Activated T-cell treated with anti-CD3 and anti-CD28 coated beads, Interleukin-2, amount 50 U/mL, for 1 hour (primary cell): ENCODE measurements around the gene RNASE12.
"Not testable (repeated sequence)": the region's sequence is repeated elsewhere in the genome, so short reads cannot be mapped to it uniquely, and the experiment has no call there.

ENCODE experiments used
- DNase-seq: peaks from one replicate; pipeline ENCODE4 v3.0.0-alpha.2; 2020

RNASE12 gene, protein sequence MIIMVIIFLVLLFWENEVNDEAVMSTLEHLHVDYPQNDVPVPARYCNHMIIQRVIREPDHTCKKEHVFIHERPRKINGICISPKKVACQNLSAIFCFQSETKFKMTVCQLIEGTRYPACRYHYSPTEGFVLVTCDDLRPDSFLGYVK

GRCh38 chr14:20591235-20591634, at the start of gene RNASE12:
Gene RNASE12 (minus strand): TSS chr14:20591376. CDS start chr14:20590723, 653 bp downstream.
- DNase-seq, result no peak

DNA sequence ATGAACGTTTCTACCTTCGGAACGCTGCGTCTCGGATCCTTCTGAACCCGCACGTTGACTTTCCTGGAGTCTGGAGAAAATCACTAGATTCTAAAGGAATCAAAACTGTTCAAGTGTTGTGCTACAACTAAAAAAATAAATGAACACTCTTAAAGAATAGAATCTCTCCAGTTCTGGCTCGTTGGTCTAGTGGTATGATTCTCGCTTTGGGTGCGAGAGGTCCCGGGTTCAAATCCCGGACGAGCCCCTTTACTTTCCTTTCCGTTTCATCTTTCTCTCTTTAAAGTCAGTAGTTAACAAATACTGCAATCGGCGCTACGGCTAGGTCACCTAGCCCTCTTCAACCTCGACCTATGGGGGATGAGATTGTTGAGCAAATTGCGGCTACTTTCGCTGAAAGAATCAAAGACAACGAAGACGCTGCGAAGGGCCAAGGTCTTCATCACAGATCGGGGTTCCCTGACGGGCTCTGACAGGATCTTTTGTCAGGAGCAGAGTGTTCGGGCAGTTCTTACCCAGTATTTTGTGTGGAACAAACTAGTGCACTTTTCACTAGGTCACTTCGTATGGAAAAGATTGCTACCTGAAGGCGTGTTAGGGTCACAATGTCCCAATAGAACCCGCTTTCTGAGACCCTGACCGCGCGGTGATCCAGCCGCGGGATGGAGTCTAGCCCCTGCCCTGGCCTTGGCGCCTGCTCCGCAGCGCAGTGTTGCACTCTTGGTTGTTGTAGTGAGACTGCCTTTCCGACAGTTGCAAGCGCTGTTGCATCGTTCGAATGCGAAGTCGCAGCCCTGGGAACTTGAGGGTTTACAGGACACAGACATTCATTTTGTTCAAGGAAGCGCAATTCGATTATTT, 41.9 kb upstream of the RNASE12 start:
- peak; percentile 67 for DNase-seq

DNA sequence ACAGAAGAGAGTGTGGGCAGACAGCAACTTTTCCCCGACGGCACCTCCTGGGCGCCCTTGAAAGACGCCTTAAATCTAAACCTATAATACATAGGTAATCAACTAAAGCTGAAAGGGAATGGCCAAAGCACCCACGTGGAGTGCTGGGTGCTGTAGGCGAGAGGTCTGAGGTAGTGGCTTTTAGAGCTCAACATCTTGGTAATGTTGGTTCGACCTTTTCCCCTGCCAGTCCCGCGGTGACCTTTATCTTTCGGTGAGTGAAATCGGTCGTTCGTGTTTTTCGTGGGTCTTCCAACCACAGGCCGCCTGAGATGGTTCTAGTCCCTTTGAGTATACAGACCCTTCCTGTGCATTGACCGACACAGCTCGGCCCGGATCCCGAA, 41.3 kb upstream of the RNASE12 start:
- no peak for DNase-seq

- DNase-seq, result no peak
Observed at GRCh38 chr14:20631880-20632389, 40.8 kb upstream of the RNASE12 start.

GRCh38 chr14:20631023-20631879, 40.1 kb upstream of the RNASE12 start:
- DNase-seq, result peak; percentile 60

- DNase-seq, result peak; percentile 44
Observed at GRCh38 chr14:20630340-20631022, 39.3 kb upstream of the RNASE12 start.

DNA sequence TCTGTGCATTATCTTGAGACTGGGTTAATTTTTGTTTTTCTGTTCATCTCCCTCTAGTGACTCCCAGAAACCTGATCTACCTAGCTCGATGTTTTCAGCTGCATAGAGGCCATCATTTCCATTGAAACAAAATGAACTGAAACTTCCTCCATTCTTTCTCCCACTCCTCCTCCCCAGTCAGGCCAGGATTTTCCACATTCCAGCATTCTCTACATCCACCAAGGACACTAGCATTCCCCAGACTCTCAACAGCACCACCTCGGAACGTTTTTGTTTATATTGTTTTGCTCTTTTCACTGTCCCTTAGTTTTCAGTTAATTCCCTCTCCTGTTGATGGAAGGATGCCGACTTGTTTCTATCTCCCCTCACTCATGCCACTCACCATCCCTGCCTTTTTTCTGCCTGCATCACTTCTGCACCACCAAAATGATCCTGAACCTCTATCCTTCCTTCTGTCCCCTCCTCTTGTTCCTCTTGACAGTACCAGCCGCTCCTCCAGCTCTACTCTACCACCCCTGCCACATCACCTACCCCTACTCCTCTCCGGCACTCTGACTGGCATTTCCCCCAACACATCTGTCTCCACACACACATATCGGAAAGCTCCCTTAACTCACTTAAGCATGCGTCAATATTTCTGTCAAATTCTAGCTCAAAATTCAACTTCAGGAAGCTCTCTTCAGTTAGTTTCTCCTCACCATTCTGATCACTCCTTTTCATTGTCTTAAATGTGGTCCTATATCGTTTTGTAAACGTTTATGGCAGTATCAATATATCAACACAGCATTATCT, 37.1 kb upstream of the RNASE12 start:
- DNase-seq, result no peak

- no peak for DNase-seq
Observed at GRCh38 chr14:20627346-20628027, 36.3 kb upstream of the RNASE12 start.

- DNase-seq, result no peak
Observed at GRCh38 chr14:20626274-20626673, 35.1 kb upstream of the RNASE12 start.

DNA sequence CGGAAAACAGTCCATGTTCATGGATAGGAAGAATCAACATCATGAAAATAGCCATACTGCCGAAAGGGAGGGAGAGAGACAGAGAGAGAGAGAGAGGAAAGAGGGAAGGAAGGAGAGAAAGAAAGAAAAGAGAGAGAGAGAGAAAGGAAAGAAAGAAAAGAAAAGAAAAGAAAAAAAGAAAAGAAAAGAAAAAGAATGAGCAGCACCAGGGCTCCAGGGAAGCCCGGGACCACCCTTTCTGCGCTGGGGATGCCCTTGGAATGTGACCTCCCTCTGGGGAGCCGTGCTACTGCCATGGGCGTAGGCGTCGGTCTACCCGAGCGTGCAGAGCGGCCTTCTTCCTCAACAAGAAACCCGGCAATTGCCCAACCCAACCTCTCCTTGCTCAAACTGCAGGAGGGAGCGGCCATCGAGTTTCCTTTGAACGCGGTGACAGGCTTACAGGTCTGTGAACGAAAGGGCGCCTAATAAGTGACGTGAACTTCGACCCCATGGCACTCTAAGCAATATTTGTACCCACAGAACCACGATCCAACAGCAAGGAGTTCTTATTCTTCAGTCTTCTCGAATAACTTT, 33.4 kb upstream of the RNASE12 start:
- peak; percentile 49 for DNase-seq

DNA sequence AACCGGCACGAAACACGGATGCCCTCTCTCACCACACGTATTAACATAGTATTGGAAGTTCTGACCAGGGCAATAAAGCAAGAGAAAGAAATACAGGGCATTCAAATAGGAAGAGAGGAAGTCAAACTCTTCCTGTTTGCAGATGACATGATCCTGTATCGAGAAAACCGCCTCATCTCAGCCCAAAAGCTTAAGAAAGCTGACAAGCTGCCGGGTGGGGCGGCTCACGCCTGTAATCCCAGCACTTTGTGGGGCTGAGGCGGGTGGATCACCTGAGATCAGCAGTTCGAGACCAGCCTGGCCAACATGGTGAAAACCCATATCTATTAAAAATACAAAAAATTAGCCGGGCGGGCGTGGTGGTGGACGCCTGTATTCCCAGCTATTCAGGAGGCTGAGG, 32.6 kb upstream of the RNASE12 start:
- DNase-seq, result no peak

DNA sequence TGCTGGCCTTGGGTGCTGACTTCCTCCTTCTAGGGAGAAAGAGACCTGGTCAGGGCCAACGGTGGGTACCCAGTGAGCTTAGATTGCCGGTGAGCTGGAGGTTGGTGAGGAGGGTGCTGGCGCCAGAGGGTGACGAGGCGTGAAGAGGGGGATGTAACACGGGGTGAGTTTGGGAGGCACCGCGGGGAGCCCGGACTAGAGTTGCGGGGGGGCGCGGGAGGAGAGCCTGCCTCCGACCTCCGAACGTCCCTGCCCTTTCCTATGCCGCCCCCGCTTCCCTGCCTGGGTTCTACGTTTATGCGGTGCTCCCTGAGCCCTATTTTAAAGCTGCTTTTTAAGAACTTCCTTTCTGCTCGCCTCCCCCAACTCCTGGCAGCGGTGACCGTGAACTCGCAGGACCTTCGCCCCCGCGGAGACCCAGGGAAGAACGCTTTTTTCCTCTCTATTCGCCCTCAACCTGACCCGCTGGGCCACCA, 31.7 kb upstream of the RNASE12 start:
- DNase-seq, result no peak

- DNase-seq, result no peak
Observed at GRCh38 chr14:20620798-20621478, 29.8 kb upstream of the RNASE12 start.

DNA sequence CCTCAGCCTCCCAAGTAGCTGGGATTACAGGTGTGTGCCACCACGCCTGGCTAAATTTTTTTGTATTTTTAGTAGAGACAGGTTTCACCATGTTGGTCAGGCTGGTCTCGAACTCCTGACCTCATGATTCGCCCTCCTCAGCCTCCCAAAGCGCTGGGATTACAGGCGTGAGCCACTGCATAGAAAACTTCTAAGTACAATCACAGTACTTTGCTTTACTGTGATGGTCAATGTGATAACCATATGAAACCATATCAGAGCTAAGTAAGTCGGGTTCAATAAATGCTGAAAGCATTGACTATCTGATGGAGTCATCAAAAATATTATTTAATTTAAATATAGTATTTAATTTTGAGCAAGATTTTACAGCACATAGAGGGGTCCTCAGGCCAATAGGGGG, 28.5 kb upstream of the RNASE12 start:
- not testable (repeated sequence) for DNase-seq

- DNase-seq, result no peak
Observed at GRCh38 chr14:20618271-20618749, 27.1 kb upstream of the RNASE12 start.

- DNase-seq, result no peak
Observed at GRCh38 chr14:20617138-20618003, 26.2 kb upstream of the RNASE12 start.

- no peak for DNase-seq
Observed at GRCh38 chr14:20615996-20616395, 24.8 kb upstream of the RNASE12 start.

DNA sequence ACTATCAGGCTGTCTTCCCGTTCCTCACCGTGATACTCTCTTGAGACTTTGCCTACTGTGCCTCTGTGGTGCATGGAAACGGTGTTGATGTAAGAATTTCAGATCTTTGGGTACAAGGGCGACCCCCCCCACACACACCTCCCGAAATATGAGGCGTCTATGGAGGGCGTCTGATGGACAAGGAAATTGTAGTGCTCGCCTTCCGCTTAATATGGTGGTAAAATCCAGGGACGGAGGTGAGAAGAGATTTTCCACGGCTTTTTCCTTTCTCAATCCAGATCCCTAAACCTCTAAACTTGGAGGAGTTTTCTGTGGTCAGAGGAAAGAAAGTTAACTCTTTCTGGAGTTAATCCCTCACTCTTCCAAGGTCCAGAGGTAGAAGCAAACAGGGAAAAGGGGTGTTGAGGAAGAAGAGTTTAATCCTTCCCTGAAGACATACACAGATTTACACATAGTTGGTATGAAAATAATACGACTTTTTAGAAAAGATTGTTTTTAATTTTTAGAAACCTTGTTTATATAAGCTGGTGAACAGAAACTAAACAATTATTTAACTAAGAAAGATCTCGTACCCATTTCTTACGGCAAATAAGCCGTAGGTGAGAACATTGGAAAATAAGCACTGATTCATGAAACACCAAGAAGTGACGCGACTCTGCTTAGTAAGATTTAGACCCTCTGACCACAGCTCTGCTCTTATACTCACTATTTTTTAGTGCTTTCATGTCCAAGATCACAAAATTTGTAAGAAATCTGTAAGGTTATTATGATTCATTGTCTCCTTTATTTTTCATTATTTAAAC, 23.1 kb upstream of the RNASE12 start:
- DNase-seq, result no peak
